OCI-LY1 (cell line): ENCODE measurements around the gene FAM193B.

Experiments
- H2AFZ ChIP-seq: fragments of 200-600 bp; sonication (generic), shearing (Covaris generic); 2 replicates; pipeline ENCODE4 v1.6.0; 2014; ENCODE audit warnings: antibody characterized with exemption, mild to moderate bottlenecking, low read length
- H3F3A ChIP-seq: fragments of 200-600 bp; sonication (generic), shearing (Covaris generic); 2 replicates; pipeline ENCODE4 v1.6.0; 2014; ENCODE audit warnings: mild to moderate bottlenecking, antibody characterized with exemption, low read length, moderate library complexity; ENCODE audit not compliant: insufficient read depth
- H3K27ac ChIP-seq: fragments of 200-600 bp; sonication (generic); 2 replicates; pipeline ENCODE4 v1.5.1; 2014; ENCODE audit warnings: low read length, mixed run types, mild to moderate bottlenecking, low read depth; ENCODE audit not compliant: poor library complexity, severe bottlenecking
- H3K27me3 ChIP-seq: fragments of 200-600 bp; sonication (generic); 2 replicates; pipeline ENCODE4 v1.6.0; 2014; ENCODE audit warnings: antibody characterized with exemption, mild to moderate bottlenecking, low read length, moderate library complexity; ENCODE audit not compliant: insufficient read depth
- H3K36me3 ChIP-seq: fragments of 200-600 bp; sonication (generic); 2 replicates; pipeline ENCODE4 v1.6.1; 2014; ENCODE audit warnings: mild to moderate bottlenecking, antibody characterized with exemption, low read length, moderate library complexity, mixed read lengths; ENCODE audit not compliant: insufficient read depth
- H3K4me1 ChIP-seq: fragments of 200-600 bp; sonication (generic); 2 replicates; pipeline ENCODE4 v1.5.1; 2014; ENCODE audit warnings: mild to moderate bottlenecking, low read length, moderate library complexity; ENCODE audit not compliant: insufficient read depth, severe bottlenecking
- H3K4me2 ChIP-seq: fragments of 200-600 bp; sonication (generic), shearing (Covaris generic); 2 replicates; pipeline ENCODE4 v1.6.1; 2014; ENCODE audit warnings: low read length
- H3K4me3 ChIP-seq: fragments of 200-600 bp; sonication (generic); 2 replicates; pipeline ENCODE4 v1.5.1; 2014; ENCODE audit warnings: low read length, low read depth, mild to moderate bottlenecking, mixed read lengths; ENCODE audit not compliant: poor library complexity, severe bottlenecking
- H3K79me2 ChIP-seq: fragments of 200-600 bp; shearing (Covaris generic); 2 replicates; pipeline ENCODE4 v1.6.1; 2016; ENCODE audit warnings: mixed run types, low read length, mixed read lengths; ENCODE audit not compliant: insufficient read depth
- H3K9ac ChIP-seq: fragments of 200-600 bp; sonication (generic), shearing (Covaris generic); 2 replicates; pipeline ENCODE4 v1.6.1; 2014; ENCODE audit warnings: mild to moderate bottlenecking, low read length, mixed read lengths
- H3K9me2 ChIP-seq: fragments of 200-600 bp; sonication (generic), shearing (Covaris generic); 2 replicates; pipeline ENCODE4 v1.6.1; 2014; ENCODE audit warnings: low read depth, mild to moderate bottlenecking, low read length, mixed read lengths
- H3K9me3 ChIP-seq: fragments of 200-600 bp; shearing (Covaris generic); 2 replicates; pipeline ENCODE4 v1.6.1; 2014; ENCODE audit warnings: low read length, mixed read lengths
- H4K20me1 ChIP-seq: fragments of 200-600 bp; sonication (generic), shearing (Covaris generic); 2 replicates; pipeline ENCODE4 v1.6.0; 2016; ENCODE audit warnings: mild to moderate bottlenecking, low read length; ENCODE audit not compliant: insufficient read depth
- CTCF ChIP-seq: fragments of 200-600 bp; sonication (generic), shearing (Covaris generic); IDR thresholded peaks from 2 replicates; pipeline ENCODE4 v1.5.1; 2017; ENCODE audit warnings: mild to moderate bottlenecking, antibody characterized with exemption, low read length, moderate library complexity, mixed read lengths
- EZH2 ChIP-seq: fragments of 200-600 bp; sonication (generic), shearing (Covaris generic); IDR thresholded peaks from 2 replicates; pipeline ENCODE4 v1.8.0; 2017; ENCODE audit warnings: borderline replicate concordance, mixed run types, mild to moderate bottlenecking, antibody characterized with exemption, low read length, moderate library complexity, mixed read lengths

The FAM193B gene

GRCh38 chr5:177524539-177524900, 29.8 kb downstream of the FAM193B start:
- Histone ChIP-seq H3K4me2 (no peak overlapping the region), H3K9ac (no peak overlapping the region), H3K36me3 (peaks cover 78% of the 10 kb centered on the region), H3K27ac (no peak overlapping the region), H3K79me2 (no peaks in the 10 kb centered on the region), H3K4me1 (peaks cover 7% of the 10 kb centered on the region), H3K9me2 (no peaks in the 10 kb centered on the region), H3K27me3 (no peaks in the 10 kb centered on the region), H2AFZ (no peak overlapping the region), H4K20me1 (no peaks in the 10 kb centered on the region), H3K4me3 (no peak overlapping the region), H3K9me3 (no peaks in the 10 kb centered on the region), H3F3A (no peaks in the 10 kb centered on the region)
- no peak for TF ChIP-seq CTCF

DNA sequence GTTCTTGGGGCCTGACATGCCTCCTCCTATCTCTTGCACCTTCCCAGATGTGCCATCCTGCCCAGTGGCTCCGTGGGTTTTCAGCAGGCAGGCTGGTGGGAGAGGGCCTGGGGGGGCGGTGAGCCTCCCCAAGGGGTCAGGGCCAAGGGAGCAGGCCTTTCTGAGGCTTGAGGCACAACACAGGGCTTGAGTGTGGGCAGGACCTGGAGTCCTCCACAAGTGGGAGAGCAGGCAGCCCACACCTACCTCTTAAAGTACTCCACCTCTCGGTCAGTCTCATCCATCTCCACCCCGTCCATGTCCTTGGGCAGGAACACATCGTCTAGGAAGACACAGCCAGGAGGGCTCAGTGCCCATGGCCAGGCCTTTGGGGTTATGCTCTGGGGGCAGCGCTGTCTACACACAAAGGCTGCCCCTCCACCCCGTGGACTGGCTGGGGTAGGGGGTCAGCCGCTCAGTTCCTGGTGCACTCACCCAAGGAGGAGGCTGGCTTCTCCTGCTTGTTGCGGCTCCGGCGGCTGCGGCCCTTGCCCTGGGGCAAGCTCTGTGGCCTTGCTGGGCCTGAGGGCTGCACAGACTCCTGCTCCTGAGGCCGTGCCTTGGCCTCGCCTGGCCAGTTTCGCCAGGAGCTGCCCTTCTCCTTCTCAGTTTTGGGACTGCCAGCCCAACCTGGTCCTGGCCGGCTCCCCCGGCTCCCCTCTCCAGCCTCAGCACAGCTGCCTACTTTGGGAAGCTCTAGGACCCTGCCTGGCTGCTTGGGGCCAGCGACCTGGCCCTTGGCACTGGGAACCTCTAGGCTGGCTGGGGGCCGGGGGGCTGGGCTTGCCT, 30.4 kb downstream of the FAM193B start:
- H3K4me3 ChIP-seq = no peak overlapping the region
- H3K27me3 ChIP-seq = no peaks in the 10 kb centered on the region
- no peak overlapping the region for H3K9ac ChIP-seq
- no peaks in the 10 kb centered on the region for H3K79me2 ChIP-seq
- no peaks in the 10 kb centered on the region for H3F3A ChIP-seq
- no peaks in the 10 kb centered on the region for H3K9me2 ChIP-seq
- peaks cover 72% of the 10 kb centered on the region for H3K36me3 ChIP-seq
- no peak overlapping the region for H3K27ac ChIP-seq
- H4K20me1 ChIP-seq = no peaks in the 10 kb centered on the region
- H2AFZ ChIP-seq = no peak overlapping the region
- no peak for TF ChIP-seq EZH2
- TF ChIP-seq CTCF = no peak
- no peak overlapping the region for H3K4me2 ChIP-seq
- peaks cover 13% of the 10 kb centered on the region for H3K4me1 ChIP-seq
- no peaks in the 10 kb centered on the region for H3K9me3 ChIP-seq

DNA sequence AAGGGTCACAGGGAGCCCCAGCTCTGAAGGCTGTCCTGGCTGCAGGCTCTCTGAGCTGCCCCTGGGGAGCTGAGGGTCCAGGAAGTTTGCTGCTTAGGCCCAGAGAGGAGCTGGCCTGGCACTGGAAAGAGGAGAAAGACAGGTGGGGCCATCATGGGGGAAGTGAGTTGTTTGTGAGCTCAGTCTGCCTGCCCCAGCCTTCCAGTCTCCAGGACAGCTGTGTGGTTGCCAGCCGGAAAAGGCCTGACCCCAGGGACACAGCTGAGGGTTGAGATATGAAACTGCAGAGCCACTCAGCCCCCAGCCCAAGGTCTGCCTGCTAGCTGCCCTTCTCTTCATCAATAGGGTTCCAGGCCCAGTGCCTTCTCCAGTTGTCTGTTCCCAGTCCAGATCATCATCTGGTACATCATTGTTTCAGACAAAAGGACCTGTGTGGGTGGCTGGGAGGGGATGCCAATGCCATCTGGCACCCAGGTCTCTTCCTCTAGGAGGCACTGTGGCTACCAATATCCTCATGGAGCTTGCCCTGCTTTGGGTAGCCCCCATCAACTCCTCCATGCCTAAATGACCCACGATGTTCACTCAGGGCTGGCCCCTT, 33.3 kb downstream of the FAM193B start:
- Histone ChIP-seq H2AFZ (no peak overlapping the region), H4K20me1 (no peaks in the 10 kb centered on the region), H3K79me2 (peaks cover 4% of the 10 kb centered on the region), H3K27ac (peak overlapping the region; percentile 39), H3K4me2 (no peak overlapping the region), H3K27me3 (no peaks in the 10 kb centered on the region), H3K4me3 (no peak overlapping the region), H3K36me3 (peaks cover 49% of the 10 kb centered on the region), H3F3A (no peaks in the 10 kb centered on the region), H3K4me1 (peaks cover 16% of the 10 kb centered on the region), H3K9me2 (no peaks in the 10 kb centered on the region), H3K9ac (no peak overlapping the region; the same call in 1 of the 2 replicates), H3K9me3 (no peaks in the 10 kb centered on the region)
- TF ChIP-seq EZH2 (no peak), CTCF (no peak)
